ENCODE measurements around the gene DST.

Gene DST

GRCh38 chr6:56532766-56533551 is 109.7 kb downstream of the DST start:
- DNase-seq, result no peak

GRCh38 chr6:56531839-56532595 is 110.7 kb downstream of the DST start:
- no peak for DNase-seq

GRCh38 chr6:56529594-56530191 is 113.0 kb downstream of the DST start:
- no peak for DNase-seq

- no peak for DNase-seq
Measured at GRCh38 chr6:56528412-56528841, 114.3 kb downstream of the DST start.

GRCh38 chr6:56527934-56528333 is 114.8 kb downstream of the DST start:
- no peak for DNase-seq

GRCh38 chr6:56526860-56527544 is 115.7 kb downstream of the DST start:
- DNase-seq, result no peak

GRCh38 chr6:56525974-56526789 is 116.5 kb downstream of the DST start:
- DNase-seq, result no peak

- DNase-seq, result no peak
Measured at GRCh38 chr6:56524891-56525703, 117.6 kb downstream of the DST start.

GRCh38 chr6:56522495-56523270 is 120.0 kb downstream of the DST start:
- no peak for DNase-seq

- DNase-seq, result no peak
Measured at GRCh38 chr6:56521976-56522375, 120.7 kb downstream of the DST start.

- no peak for DNase-seq
Measured at GRCh38 chr6:56521454-56521853, 121.2 kb downstream of the DST start.

GRCh38 chr6:56520218-56520617 is 122.5 kb downstream of the DST start:
- DNase-seq, result no peak

GRCh38 chr6:56518995-56519767 is 123.5 kb downstream of the DST start:
- DNase-seq, result no peak

GRCh38 chr6:56517155-56517745 is 125.4 kb downstream of the DST start:
- DNase-seq, result no peak

- no peak for DNase-seq
Measured at GRCh38 chr6:56516003-56516402, 126.7 kb downstream of the DST start.

- DNase-seq, result no peak
Measured at GRCh38 chr6:56515081-56515905, 127.4 kb downstream of the DST start.

GRCh38 chr6:56514395-56514794 is 128.3 kb downstream of the DST start:
- DNase-seq, result no peak

GRCh38 chr6:56513631-56514030 is 129.1 kb downstream of the DST start:
- no peak for DNase-seq

All from activated effector memory CD4-positive, alpha-beta T cell treated with anti-CD3 and anti-CD28 coated beads, Interleukin-2, amount 50 U/mL, for 16 hours (primary cell).